ENCODE results near the gene DZANK1. TPM values are rescaled to one million over a fixed set of nuclear protein-coding genes. Genes with fewer than 3 reads are reported as not detected.

The DZANK1 gene
- total and polyA plus RNA-seq, 2 experiments from 2014 or later: 2.1 to 2.4 TPM

DNA sequence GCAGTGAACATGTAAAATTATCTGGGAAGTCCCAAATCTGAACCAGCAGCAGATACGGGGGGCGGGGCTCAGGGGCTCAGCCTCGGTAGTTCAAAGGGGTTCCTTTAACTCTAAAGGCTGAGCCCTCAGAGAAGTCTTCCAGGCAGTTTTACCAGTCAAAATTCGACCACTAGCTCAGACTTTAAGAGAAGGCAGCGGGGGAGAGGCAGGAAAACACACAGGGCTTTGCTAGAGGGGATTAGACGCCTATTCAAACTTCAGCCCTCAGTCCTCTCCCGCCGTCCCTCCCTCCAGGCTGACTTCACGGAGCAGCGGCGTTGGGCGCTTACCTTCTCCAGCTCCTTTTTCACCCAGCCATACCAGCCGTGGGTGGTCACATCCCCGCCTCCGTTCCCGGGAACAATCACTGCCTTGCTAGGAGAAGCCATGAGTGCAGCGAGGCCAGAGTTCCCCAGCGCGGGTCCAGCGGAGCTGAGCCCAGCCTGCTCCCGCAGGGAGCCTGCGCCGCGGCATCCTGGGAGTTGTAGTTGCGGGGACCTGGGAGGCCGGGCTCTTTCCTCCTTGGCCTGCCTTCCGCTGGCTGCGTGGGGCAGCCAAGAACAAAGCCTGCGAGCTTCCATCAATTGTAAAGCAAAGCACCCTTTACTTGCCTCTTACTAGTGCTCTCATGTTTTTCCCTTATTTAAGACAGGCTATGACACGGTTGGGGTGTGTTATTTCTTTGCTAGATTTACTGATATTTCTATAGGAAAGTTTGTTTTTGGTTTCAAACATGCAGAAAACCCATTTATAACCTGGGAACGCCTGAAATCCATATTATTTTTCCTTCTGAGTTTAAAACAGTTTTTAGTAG, 30.1 kb upstream of the DZANK1 start, which contains the start of gene RBBP9:
TSS of gene RBBP9 (minus strand) at position 486 of the 853 bp plus-strand sequence. CDS start at position 428, 58 bp downstream.
- Histone ChIP-seq H3K27me3 (no peaks in the 10 kb centered on the region), H3K27ac (peak within 1 kb of the TSS; percentile 74), H3K4me3 (peak within 1 kb of the TSS; percentile 71), H3K9me3 (ENCODE audit: low read depth) (no peaks in the 10 kb centered on the region), H3K4me1 (ENCODE audit: low read depth) (no peaks in the 10 kb centered on the region), H3K36me3 (no peaks in the 10 kb centered on the region)
- TF ChIP-seq, protein P1, sequence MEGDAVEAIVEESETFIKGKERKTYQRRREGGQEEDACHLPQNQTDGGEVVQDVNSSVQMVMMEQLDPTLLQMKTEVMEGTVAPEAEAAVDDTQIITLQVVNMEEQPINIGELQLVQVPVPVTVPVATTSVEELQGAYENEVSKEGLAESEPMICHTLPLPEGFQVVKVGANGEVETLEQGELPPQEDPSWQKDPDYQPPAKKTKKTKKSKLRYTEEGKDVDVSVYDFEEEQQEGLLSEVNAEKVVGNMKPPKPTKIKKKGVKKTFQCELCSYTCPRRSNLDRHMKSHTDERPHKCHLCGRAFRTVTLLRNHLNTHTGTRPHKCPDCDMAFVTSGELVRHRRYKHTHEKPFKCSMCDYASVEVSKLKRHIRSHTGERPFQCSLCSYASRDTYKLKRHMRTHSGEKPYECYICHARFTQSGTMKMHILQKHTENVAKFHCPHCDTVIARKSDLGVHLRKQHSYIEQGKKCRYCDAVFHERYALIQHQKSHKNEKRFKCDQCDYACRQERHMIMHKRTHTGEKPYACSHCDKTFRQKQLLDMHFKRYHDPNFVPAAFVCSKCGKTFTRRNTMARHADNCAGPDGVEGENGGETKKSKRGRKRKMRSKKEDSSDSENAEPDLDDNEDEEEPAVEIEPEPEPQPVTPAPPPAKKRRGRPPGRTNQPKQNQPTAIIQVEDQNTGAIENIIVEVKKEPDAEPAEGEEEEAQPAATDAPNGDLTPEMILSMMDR (IDR thresholded peaks at IDR 0.05; ENCODE audit: low read depth, low read length): no peak
- peak; percentile 89 to 91 for DNase-seq (ENCODE audit: low read depth in 1 of 2, low spot score in 1 of 2)

DNA sequence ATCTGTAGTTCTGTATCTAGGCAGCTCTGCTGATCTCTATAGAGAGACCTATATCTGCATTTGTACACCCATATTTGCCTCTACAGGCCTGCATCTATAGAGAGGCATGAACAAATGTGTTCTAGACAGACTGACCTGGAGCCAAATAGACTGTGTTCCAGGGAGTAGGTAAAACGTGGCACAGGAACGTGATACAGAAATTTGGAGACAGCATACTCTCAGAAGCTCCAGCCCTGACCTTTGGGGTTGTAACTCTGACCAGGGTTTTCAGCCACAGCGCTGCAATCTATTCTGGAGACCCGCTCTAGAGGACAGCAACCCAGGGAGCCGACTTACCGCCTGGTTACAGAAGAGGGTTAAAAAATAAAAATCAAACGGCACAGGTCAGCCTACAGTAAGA, 29.2 kb upstream of the DZANK1 start:
- Histone ChIP-seq H3K36me3 (peaks cover 2% of the 10 kb centered on the region), H3K4me1 (ENCODE audit: low read depth) (no peaks in the 10 kb centered on the region), H3K4me3 (peak overlapping the region; percentile 71), H3K27ac (no peak overlapping the region), H3K9me3 (ENCODE audit: low read depth) (no peaks in the 10 kb centered on the region), H3K27me3 (no peaks in the 10 kb centered on the region)
- peak; percentile 7 to 13 for DNase-seq (ENCODE audit: low read depth in 1 of 2, low spot score in 1 of 2)
- TF ChIP-seq, protein P1 (IDR thresholded peaks at IDR 0.05; ENCODE audit: low read depth, low read length): no peak

DNA sequence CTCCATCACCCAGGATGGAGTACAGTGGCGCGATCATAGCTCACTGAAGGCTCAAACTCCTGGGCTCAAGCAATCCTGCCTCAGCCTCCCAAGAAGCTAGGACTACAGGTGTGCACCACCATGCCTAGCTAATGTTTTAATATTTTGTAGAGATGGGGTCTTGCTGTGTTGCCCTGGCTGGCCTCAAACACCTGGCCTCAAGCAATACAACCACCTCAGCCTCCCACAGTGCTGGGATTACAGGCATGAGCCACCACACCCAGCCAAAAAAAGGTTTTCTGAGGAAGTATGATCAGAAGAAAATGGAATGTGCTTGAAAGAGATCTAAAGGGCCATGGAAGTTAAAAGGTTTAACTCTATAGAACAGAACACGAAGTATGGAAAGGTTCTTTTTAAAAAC, 21.5 kb upstream of the DZANK1 start:
- H3K4me1 ChIP-seq (ENCODE audit: low read depth): no peaks in the 10 kb centered on the region
- H3K9me3 ChIP-seq (ENCODE audit: low read depth): no peaks in the 10 kb centered on the region
- H3K4me3 ChIP-seq: no peak overlapping the region
- no peak for DNase-seq (ENCODE audit: low read depth in 1 of 2, low spot score in 1 of 2)
- H3K27me3 ChIP-seq: no peaks in the 10 kb centered on the region
- peaks cover 39% of the 10 kb centered on the region for H3K36me3 ChIP-seq
- no peak overlapping the region for H3K27ac ChIP-seq
- TF ChIP-seq, protein P1 (IDR thresholded peaks at IDR 0.05; ENCODE audit: low read depth, low read length): no peak

DNA sequence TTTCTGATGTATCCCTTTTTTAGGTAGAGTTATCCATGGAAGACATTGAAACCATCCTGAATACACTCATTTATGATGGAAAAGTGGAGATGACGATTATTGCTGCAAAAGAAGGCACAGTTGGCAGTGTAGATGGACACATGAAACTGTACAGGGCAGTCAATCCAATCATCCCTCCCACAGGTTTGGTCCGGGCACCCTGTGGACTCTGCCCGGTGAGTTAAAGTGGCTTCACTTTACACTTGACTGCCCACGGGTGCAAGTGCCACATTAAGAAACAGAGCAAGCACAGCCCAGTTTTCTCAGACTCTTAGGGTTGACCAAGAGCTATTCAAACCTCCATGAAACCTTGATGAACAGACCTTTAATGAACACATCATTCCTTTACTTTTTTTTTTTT, 14.8 kb upstream of the DZANK1 start:
- no peaks in the 10 kb centered on the region for H3K9me3 ChIP-seq (ENCODE audit: low read depth)
- H3K27me3 ChIP-seq: no peaks in the 10 kb centered on the region
- no peak overlapping the region for H3K27ac ChIP-seq
- TF ChIP-seq, protein P1 (IDR thresholded peaks at IDR 0.05; ENCODE audit: low read depth, low read length): no peak
- peaks cover 50% of the 10 kb centered on the region for H3K36me3 ChIP-seq
- H3K4me3 ChIP-seq: no peak overlapping the region
- no peaks in the 10 kb centered on the region for H3K4me1 ChIP-seq (ENCODE audit: low read depth)
- DNase-seq (ENCODE audit: low read depth in 1 of 2, low spot score in 1 of 2): no peak

DNA sequence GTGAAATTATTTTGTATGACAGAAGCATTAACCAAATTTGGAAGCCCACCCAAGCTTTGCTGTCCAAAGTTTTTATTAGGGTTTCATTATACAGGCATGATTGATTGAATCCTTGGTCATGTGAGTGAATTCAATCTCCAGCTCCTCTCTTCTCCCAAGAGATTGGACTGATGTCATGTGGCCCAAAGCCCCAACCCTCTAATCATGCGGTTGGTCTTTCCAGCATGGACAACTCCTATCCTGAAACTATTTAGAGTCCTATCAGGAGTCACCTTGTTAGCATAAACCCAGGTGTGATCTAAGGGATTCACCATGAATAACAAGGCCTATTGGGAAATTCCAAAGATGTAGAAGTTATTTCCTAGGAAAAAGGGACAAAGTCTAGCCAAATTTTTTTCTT, 11.0 kb upstream of the DZANK1 start:
- TF ChIP-seq, protein P1 (IDR thresholded peaks at IDR 0.05; ENCODE audit: low read depth, low read length): no peak
- DNase-seq (ENCODE audit: low read depth in 1 of 2, low spot score in 1 of 2): no peak
- H3K4me1 ChIP-seq (ENCODE audit: low read depth): no peaks in the 10 kb centered on the region
- H3K27me3 ChIP-seq: no peaks in the 10 kb centered on the region
- no peak overlapping the region for H3K27ac ChIP-seq
- no peaks in the 10 kb centered on the region for H3K9me3 ChIP-seq (ENCODE audit: low read depth)
- H3K36me3 ChIP-seq: peaks cover 59% of the 10 kb centered on the region
- no peak overlapping the region for H3K4me3 ChIP-seq

Data from cardiac muscle cell (in vitro differentiated cells and primary cell).